NB4 (cell line): ENCODE data around the gene SEPHS1.

Experiments used
- POLR2A ChIP-seq: IDR thresholded peaks from 2 replicates; pipeline ENCODE4 v1.6.1; 2011; ENCODE audit warnings: mild to moderate bottlenecking; ENCODE audit not compliant: insufficient read length; ENCODE audit errors: extremely low read depth
- TF ChIP-seq, protein P1 (sequence below): IDR thresholded peaks from 2 replicates; pipeline ENCODE4 v1.6.1; 2011; ENCODE audit warnings: low read depth, low read length
- TF ChIP-seq, protein P2 (sequence below): IDR thresholded peaks from one replicate; pipeline ENCODE4 v1.5.1; 2012; ENCODE audit warnings: low read depth, low read length

- TF ChIP-seq POLR2A: no peak
- TF ChIP-seq, protein P1, sequence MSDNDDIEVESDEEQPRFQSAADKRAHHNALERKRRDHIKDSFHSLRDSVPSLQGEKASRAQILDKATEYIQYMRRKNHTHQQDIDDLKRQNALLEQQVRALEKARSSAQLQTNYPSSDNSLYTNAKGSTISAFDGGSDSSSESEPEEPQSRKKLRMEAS: no peak
- TF ChIP-seq, protein P2, sequence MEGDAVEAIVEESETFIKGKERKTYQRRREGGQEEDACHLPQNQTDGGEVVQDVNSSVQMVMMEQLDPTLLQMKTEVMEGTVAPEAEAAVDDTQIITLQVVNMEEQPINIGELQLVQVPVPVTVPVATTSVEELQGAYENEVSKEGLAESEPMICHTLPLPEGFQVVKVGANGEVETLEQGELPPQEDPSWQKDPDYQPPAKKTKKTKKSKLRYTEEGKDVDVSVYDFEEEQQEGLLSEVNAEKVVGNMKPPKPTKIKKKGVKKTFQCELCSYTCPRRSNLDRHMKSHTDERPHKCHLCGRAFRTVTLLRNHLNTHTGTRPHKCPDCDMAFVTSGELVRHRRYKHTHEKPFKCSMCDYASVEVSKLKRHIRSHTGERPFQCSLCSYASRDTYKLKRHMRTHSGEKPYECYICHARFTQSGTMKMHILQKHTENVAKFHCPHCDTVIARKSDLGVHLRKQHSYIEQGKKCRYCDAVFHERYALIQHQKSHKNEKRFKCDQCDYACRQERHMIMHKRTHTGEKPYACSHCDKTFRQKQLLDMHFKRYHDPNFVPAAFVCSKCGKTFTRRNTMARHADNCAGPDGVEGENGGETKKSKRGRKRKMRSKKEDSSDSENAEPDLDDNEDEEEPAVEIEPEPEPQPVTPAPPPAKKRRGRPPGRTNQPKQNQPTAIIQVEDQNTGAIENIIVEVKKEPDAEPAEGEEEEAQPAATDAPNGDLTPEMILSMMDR: no peak
These were observed 10.8 kb downstream of the SEPHS1 start for GRCh38 chr10:13337128-13337826.
